Activated T-cell treated with anti-CD3 and anti-CD28 coated beads, Interleukin-2, amount 50 U/mL, for 48 hours (primary cell): ENCODE results near the gene NTF3.

Experiments
- DNase-seq, 2 experiments: peaks; one replicate each; pipeline ENCODE4 v3.0.0-alpha.2; 2020

The NTF3 gene

GRCh38 chr12:5459051-5459782, 27.3 kb downstream of the NTF3 start:
- no peak for DNase-seq

GRCh38 chr12:5460817-5461216, 28.9 kb downstream of the NTF3 start:
- DNase-seq, result no peak

- DNase-seq, result no peak
These were observed 30.1 kb downstream of the NTF3 start for GRCh38 chr12:5461966-5462365.

GRCh38 chr12:5464096-5464495, 32.2 kb downstream of the NTF3 start:
- DNase-seq, result no peak

- DNase-seq, result no peak
These were observed 33.5 kb downstream of the NTF3 start for GRCh38 chr12:5465384-5465783.

GRCh38 chr12:5466521-5466960, 34.6 kb downstream of the NTF3 start:
- DNase-seq, result no peak

GRCh38 chr12:5467931-5468330, 36.0 kb downstream of the NTF3 start:
- no peak for DNase-seq

GRCh38 chr12:5470221-5470620, 38.3 kb downstream of the NTF3 start:
- no peak for DNase-seq

- DNase-seq, result no peak
These were observed 38.8 kb downstream of the NTF3 start for GRCh38 chr12:5470703-5471102.

GRCh38 chr12:5473076-5473782, 41.3 kb downstream of the NTF3 start:
- DNase-seq, result no peak

- no peak for DNase-seq
These were observed 41.8 kb downstream of the NTF3 start for GRCh38 chr12:5473783-5474116.

- no peak for DNase-seq
These were observed 44.4 kb downstream of the NTF3 start for GRCh38 chr12:5476356-5476755.

GRCh38 chr12:5478081-5478706, 46.3 kb downstream of the NTF3 start:
- no peak for DNase-seq

- no peak for DNase-seq
These were observed 47.9 kb downstream of the NTF3 start for GRCh38 chr12:5479761-5480160.

- no peak for DNase-seq
These were observed 48.5 kb downstream of the NTF3 start for GRCh38 chr12:5480218-5480937.

- no peak for DNase-seq
These were observed 49.0 kb downstream of the NTF3 start for GRCh38 chr12:5480938-5481303.

- DNase-seq, result no peak
These were observed 49.7 kb downstream of the NTF3 start for GRCh38 chr12:5481645-5482044.

GRCh38 chr12:5484426-5484825, 52.5 kb downstream of the NTF3 start:
- DNase-seq, result no peak

GRCh38 chr12:5485454-5485853, 53.5 kb downstream of the NTF3 start:
- no peak for DNase-seq

GRCh38 chr12:5487076-5487475, 55.2 kb downstream of the NTF3 start:
- DNase-seq, result no peak

- DNase-seq, result no peak
These were observed 56.2 kb downstream of the NTF3 start for GRCh38 chr12:5487948-5488625.

GRCh38 chr12:5488626-5488955, 56.7 kb downstream of the NTF3 start:
- DNase-seq, result no peak

GRCh38 chr12:5489017-5489416, 57.1 kb downstream of the NTF3 start:
- no peak for DNase-seq
